ENCODE data around the gene CIAO2B. TPM values are rescaled to one million over a fixed set of nuclear protein-coding genes. Genes with fewer than 3 reads are reported as not detected.
"Not testable (repeated sequence)": the region's sequence is repeated elsewhere in the genome, so short reads cannot be mapped to it uniquely, and the experiment has no call there.

Gene CIAO2B
- polyA plus RNA-seq, 3 donors = 81.7 to 105 (median 103) TPM

DNA sequence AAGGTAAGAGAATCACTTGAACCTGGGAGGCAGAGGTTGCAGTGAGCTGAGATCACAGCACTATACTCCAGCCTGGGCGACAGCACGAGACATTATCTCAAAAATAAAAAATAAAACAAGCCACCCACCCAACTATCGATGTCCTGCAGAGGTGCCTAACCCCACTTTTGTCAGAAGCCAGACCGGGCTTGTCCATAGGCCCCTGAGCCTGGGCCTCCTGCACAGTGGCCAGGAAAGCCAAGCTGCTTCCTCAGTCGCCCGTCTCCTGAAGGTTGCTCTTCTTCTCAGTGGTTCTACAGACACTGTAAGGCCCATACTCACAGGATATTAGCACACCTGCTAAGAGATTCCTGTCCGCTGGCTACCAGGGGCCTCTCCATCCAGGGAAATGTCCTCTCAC, 12.3 kb upstream of the CIAO2B start:
- no peak for DNase-seq (ENCODE audit: extremely low read depth in 1 of 11, low read depth in 9 of 11, low spot score in 4 of 11)

DNA sequence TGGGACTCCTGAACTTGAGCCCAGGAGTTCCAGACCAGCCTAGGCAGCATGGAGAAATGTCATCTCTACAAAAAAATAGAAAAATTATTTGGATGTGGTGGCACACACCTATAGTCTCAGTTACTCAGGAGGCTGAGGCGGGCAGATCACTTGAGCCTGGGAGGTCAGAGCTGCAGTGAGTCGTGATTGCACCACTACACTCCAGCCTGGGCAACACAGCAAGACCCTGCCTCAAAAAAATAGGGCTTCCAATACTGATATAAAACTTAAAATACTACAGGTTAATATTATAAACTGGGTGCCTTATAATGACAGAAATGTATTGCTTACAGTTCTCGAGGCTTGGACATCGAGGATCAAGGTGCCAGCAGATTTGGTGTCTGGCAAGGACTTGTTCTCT, 11.7 kb upstream of the CIAO2B start:
- no peak for DNase-seq (ENCODE audit: extremely low read depth in 1 of 11, low read depth in 9 of 11, low spot score in 4 of 11)

DNA sequence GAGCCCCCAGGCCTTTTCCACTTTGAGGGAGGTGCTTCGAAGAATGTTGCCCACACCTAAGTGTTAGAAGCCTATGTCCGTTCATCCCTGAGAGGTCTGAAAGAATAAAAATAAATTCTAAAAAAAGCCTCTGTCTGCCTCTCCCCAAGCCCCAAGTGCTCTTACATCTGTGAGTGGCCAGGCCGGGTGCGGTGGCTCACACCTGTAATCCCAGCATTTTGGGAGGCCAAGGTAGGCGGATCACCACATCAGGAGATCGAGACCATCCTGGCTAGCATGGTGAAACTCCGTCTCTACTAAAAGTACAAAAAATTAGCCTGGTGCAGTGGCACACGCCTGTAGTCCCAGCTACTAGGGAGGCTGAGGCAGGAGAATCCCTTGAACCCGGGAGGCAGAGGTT, 10.8 kb upstream of the CIAO2B start:
- DNase-seq (ENCODE audit: extremely low read depth in 1 of 11, low read depth in 9 of 11, low spot score in 4 of 11) = not testable (repeated sequence)

DNA sequence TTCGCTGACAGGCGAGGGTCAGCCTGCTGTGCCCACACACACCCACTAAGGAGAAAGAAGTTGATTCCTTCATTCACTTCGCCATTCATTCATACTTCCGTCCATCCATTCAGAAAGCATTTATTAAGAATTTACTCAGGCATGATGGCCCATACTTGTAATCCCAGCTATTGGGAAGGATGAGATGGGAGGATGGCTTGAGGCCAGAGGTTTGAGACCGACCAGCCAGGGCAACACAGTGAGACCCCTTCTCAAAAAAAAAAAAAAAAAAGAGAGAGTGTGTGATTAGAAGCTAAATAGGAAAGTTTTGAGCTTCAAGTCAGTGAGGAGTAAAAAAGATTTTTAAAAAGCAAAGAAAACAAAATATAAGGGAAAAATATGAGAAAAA, 9.8 kb upstream of the CIAO2B start:
- no peak for DNase-seq (ENCODE audit: extremely low read depth in 1 of 11, low read depth in 9 of 11, low spot score in 4 of 11)

DNA sequence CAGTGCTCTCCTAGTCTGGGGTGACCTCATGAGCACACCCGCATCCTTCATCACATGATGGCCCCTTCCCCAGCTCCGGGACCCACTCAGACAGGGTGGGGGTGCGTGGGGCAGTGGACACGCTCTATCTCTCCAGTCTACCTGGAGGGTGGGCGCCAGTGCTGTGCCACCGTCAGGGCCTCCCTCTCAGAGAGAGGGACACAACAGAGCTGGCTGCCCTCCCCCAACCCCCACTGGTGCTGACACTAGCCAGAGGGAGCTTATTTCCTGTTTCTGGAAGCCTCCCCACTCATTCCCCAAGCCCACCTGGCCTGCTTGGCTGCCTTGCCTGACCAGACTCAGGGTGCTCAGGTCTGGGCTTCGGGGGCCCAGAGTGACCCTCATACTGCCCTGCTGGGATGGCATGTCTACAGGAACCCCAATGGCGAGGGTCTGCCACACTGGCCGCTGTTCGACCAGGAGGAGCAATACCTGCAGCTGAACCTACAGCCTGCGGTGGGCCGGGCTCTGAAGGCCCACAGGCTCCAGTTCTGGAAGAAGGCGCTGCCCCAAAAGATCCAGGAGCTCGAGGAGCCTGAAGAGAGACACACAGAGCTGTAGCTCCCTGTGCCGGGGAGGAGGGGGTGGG, 9.3 kb upstream of the CIAO2B start:
- no peak for DNase-seq (ENCODE audit: extremely low read depth in 1 of 11, low read depth in 9 of 11, low spot score in 4 of 11)

DNA sequence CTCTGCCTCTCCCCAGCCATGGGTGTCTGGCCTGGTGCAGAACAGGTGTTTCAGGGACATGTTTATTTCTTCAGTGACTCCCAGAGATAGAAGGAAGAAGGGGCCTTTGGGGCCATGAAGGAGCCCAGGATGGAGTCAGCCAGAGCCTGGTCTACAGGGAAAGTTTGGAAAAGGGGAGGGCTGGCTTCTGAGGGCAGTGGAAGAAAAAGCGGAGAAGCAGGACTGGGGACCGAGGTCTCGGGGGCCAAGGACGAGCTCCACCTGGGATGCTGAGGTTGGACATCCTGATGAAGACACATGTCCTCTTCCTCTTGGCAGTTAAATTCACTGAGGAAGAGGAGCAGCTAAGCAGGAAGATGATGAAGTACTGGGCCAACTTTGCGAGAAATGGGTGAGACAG, 8.8 kb upstream of the CIAO2B start:
- DNase-seq (ENCODE audit: extremely low read depth in 1 of 11, low read depth in 9 of 11, low spot score in 4 of 11) = no peak

DNA sequence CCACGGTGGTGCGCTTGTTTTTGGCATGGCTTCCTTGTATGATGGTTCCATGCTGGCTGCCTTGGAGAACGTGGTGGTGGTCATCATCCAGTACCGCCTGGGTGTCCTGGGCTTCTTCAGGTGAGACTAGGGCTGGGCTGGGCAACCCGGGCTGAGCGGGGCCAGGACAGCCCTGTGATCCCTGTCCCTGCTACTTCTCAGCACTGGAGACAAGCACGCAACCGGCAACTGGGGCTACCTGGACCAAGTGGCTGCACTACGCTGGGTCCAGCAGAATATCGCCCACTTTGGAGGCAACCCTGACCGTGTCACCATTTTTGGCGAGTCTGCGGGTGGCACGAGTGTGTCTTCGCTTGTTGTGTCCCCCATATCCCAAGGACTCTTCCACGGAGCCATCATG, 6.0 kb upstream of the CIAO2B start:
- DNase-seq (ENCODE audit: extremely low read depth in 1 of 11, low read depth in 9 of 11, low spot score in 4 of 11) = no peak

DNA sequence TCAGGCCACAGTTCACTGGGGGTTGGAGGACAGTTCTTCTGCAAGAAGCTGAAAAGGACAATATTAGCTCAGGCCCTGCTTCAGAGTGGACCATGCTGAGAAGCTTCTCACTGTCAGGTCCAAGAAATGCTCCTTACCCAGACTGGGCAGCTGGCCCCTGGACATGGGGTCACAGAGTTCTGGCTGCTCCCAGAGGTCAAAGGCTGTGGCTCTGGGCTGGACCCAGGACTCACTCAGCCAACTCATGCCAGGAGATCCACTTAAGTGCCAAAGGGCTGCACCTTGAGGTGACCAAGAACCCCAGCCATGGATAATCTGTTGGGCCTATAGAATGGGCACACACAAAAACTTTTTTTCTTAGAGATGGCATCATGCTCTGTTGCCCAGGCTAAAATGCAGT, 5.2 kb upstream of the CIAO2B start:
- no peak for DNase-seq (ENCODE audit: extremely low read depth in 1 of 11, low read depth in 9 of 11, low spot score in 4 of 11)

DNA sequence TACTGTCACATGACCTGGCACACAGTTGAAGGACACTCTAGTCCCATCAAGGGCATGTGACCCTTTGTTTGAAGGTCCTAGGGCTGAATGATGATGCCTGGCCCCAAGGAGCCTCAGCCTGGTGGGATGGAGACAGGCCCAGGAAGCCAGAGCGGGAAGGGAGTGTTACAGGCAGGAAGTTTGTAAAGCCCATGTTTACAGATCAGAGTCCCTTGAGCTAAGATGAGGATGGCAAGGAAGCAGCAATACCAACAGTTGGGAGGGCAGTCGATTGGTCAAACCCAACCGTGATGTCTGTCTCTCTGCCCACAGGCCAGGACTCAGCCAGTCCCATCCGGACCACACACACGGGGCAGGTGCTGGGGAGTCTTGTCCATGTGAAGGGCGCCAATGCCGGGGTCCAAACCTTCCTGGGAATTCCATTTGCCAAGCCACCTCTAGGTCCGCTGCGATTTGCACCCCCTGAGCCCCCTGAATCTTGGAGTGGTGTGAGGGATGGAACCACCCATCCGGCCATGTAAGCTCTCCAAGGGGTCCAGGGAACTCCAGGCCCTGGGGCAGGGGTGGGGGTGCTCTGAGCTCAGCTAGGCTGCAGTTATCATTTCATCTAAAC, 3.6 kb upstream of the CIAO2B start:
- no peak for DNase-seq (ENCODE audit: extremely low read depth in 1 of 11, low read depth in 9 of 11, low spot score in 4 of 11)

DNA sequence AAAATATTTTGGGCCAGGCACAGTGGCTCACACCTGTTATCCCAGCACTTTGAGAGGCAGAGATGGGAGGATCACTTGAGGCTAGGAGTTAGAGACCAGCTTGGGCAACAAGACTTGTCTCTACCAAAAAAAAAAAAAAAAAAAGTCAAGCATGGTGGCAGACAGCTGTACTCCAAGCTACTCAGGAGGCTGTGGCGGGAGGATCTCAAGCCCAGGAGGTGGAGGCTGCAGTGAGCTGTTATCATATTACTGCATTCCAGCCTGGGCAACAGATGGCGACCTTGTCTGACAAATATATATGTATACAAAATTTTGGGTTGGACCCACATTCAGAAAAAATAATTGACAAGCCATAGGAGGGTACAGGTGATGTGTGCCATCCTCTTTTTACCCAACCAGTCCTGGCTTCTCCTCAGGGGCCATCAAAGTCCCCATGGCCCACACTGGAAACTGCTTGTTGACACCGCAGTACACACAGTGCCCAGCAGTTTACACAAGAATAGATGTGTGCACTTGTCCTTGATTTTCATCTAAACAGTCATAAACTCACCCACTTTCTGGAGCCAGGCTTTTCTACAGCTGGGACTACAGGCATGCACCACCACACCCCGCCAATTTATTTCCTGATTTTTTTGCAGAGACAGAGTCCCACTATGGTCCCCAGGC, 2.8 kb upstream of the CIAO2B start:
- DNase-seq (ENCODE audit: extremely low read depth in 1 of 11, low read depth in 9 of 11, low spot score in 4 of 11) = no peak

DNA sequence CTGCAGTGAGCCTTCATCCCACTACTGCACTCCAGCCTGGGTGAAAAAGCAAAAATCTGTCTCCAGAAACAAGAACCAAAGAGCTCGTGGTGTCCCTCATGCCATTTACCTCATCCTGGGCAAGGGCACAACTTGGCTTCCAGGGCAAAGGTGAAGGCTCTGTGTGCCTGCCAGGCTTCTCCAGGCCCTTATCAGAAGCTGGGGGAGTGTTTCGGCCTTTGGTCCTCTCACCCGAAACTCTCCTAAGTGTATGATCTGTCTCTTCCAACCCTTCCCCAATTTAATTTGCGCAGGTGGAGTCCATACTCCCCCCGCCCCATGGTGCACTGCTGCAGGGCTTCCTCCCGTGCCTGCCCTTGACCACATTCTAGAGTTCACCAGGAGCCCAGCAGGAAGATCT, 2.3 kb upstream of the CIAO2B start:
- DNase-seq (ENCODE audit: extremely low read depth in 1 of 11, low read depth in 9 of 11, low spot score in 4 of 11) = no peak

DNA sequence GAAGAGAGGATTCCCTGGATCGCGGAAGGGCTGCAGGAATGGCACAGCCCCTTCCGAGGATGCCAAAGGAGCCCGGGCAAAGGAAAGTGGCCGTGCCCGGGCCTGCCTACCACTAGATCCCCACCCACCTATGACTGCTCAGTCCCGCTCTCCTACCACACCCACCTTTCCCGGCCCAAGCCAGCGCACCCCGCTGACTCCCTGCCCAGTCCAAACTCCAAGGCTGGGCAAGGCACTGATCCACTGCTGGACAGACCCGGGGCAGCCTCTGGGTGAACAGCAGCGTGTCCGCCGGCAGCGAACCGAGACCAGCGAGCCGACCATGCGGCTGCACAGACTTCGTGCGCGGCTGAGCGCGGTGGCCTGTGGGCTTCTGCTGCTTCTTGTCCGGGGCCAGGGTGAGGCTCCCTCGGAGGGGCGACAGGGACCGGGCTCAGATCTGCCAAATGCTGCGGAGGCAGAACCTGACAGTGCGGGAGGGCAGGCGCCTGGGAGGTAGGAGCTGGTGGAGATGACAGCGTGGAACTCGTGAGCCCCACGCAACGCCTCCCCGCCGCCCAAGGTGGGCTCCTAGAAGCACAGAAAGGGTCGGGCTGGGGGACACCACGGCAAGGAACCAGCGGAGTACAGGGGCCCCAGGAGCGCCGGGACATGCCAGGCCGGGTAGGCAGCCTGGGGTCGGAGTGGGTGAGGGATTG, 1.3 kb upstream of the CIAO2B start, which contains the start of gene CES2:
TSS of gene CES2 (plus strand) at position 203 of the 698 bp plus-strand sequence. CDS start at position 323, 120 bp downstream.
- no peak for DNase-seq (ENCODE audit: extremely low read depth in 1 of 11, low read depth in 9 of 11, low spot score in 4 of 11)

DNA sequence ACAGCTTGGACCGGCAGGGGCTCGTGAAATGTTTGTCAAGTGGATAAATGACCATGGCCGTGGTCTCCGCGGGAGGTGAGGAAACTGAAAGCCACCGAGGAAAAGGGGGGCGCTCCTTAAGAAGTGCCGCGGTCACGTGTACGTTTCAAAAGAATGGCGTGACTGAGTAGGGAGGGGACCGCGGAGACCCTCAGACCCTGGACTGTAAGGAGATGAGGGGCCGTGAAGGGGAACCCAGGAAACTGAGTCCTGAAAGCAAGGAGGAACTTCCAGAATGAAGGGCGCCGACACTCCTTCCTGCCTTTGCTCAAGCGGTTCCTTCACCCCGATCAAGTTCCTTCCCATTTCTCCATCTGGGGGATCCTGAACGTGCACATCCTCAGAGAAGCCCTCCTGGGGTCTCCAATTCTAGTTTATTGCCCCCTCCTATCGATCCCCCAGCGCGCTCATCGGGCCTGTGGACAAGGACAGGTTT, 674 bp upstream of the CIAO2B start:
- not testable (repeated sequence) for DNase-seq (ENCODE audit: extremely low read depth in 1 of 11, low read depth in 9 of 11, low spot score in 4 of 11)

DNA sequence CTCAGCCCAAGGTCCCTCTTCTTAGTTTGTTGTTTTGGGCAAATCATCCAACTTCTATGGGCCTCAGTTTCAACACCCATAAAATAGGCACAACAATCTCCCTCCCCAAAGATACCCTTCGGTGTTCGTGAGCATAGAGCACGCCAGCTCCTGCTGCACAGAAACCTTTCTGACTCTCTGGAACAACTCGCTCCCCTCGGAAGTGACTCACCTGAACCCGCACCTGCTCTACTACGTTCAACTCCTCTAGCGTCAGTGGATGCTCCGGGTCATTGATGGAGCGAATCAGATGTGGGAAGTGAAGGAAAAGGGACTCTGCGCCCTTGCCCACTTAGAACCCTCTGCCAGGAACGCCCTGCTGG, 445 bp downstream of the CIAO2B start:
- DNase-seq (ENCODE audit: extremely low read depth in 1 of 11, low read depth in 9 of 11, low spot score in 4 of 11) = no peak

DNA sequence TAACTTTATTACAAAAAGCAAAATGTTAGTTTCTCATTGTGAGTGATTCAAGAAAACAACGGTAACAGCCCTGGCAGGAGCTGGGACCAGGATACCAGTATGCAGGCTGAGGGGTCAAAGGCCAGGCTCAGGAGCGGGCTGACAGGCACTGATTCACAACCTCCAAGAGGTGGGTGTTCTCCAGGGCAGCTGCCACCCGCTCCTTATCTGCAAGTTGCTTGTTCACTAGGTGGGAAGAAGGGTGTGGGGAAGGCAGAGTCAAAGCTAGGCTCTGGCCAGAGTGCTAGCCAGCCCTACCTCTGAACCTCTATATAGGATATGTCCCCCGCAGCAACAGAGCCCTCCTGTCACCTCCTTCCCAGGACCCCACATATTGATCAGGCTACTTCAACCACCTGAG, 2.1 kb downstream of the CIAO2B start:
- no peak for DNase-seq (ENCODE audit: extremely low read depth in 1 of 11, low read depth in 9 of 11, low spot score in 4 of 11)

DNA sequence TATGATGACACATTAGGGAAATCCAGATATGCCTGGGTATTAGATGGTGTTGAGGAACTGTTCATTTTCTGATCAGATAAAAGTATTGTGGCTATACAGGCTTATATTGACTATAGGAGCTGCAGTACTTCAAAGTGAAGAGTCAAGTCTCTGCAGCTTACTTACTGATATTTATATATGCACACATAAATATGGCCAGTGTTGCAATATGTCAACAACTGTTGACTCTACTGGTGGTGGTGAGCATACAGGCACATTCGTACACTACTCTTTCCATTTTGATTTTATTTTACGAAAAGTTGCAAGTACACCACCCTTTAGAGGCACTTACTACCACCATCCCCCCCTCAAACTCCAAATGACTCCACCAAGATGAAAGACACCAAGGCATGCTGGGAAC, 2.5 kb downstream of the CIAO2B start:
- DNase-seq (ENCODE audit: extremely low read depth in 1 of 11, low read depth in 9 of 11, low spot score in 4 of 11) = no peak

DNA sequence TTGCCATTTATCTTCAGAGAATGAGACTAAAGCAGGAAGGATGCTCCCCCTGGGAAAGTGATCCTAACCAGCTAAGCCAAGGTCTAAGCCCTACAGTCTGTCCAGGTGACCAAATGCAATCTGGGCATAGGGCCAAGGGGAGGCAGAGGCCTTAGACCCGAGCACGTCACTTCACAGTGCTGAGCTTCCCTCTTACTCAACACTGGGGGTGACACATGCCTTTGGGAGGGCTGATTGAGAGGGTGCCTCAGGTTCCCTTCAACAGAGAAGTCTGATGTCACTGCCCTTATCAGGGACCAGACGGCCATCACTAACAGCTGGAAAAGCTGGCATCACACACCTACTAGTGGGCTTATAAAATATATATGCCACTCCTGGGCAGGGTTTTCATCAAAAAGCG, 4.0 kb downstream of the CIAO2B start:
- no peak for DNase-seq (ENCODE audit: extremely low read depth in 1 of 11, low read depth in 9 of 11, low spot score in 4 of 11)

DNA sequence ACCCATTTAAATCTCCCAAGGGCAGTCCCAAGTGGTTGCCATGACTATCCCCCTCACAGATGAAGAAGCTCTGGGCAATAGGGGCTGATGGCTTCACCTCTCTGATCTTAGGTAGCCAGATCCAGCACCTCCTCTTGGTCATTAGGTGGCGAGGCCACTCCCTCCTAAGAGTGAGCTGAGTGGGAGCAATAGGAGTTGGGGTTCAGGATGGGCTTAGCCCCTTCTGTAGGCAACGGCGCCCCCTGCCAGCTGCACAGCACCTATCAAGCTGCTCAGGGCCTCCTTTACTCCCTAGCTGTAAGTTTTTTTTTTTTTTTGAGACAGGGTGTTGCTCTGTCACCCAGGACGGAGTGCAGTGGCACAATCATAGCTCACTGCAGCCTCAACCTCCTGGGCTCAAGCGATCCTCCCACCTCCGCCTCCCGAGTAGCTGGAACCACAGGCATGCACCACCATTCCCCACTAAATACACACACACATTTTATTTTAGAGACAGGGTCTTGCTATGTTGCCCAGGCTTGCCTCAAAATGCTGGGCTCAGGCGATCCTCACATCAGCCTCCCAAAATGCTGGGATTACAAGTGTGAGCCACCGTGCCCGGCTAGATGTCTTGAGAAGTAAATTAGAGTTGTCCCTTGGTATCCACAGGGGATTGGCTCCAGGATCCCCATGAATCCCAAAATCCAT, 5.4 kb downstream of the CIAO2B start:
- DNase-seq (ENCODE audit: extremely low read depth in 1 of 11, low read depth in 9 of 11, low spot score in 4 of 11) = no peak

DNA sequence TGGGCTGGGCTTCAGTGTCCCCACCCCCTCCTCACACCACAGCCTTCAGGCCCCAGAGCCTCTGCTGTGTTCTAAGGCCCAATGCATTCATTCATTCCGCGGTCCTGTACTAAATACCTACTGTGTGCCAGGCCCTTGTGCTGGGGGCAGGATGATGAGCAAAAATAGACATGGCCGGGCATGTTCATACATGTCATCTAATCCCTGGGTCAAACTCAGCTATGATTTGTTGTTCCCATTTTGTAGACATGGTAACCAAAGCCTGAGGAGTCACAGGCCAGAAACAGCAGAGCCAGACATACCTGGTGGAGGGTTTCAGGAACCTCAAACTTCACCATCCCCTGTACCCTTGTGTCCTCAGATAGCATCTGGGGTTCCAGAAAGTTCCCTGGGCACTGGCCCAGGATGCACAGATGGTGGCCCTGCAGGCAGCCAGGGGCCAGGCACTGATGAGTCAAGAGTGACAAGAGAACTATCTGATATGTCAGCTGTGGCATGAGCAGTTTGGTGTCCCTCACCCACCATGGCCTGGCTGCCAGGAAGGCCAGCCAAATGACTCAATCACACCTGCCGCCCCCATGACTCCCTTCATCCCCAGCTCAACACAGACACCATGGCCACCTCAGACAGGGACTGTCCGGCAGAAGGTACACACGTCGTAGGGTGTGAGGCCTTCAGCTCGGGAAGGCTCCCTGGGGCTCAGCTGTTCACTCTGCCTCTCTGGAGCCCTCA, 6.1 kb downstream of the CIAO2B start:
- DNase-seq (ENCODE audit: extremely low read depth in 1 of 11, low read depth in 9 of 11, low spot score in 4 of 11) = no peak
